ENCODE results near the gene IGFL1.
"Not testable (repeated sequence)": the region's sequence is repeated elsewhere in the genome, so short reads cannot be mapped to it uniquely, and the experiment has no call there.

Gene IGFL1

GRCh38 chr19:46229442-46229841 is at the start of gene IGFL1:
IGFL1 (plus strand) TSS chr19:46229742; CDS start chr19:46229775, 33 bp downstream.
- no peak for DNase-seq

- DNase-seq, result no peak
Measured at GRCh38 chr19:46180701-46181387, 48.7 kb upstream of the IGFL1 start.

- DNase-seq, result no peak
Measured at GRCh38 chr19:46181388-46181779, 48.2 kb upstream of the IGFL1 start.

- no peak for DNase-seq
Measured at GRCh38 chr19:46182476-46182875, 47.1 kb upstream of the IGFL1 start.

- DNase-seq, result not testable (repeated sequence)
Measured at GRCh38 chr19:46184775-46185710, 44.5 kb upstream of the IGFL1 start.

- DNase-seq, result no peak
Measured at GRCh38 chr19:46186101-46186716, 43.3 kb upstream of the IGFL1 start.

GRCh38 chr19:46186717-46187101 is 42.8 kb upstream of the IGFL1 start:
- no peak for DNase-seq

- DNase-seq, result no peak
Measured at GRCh38 chr19:46189971-46190888, 39.3 kb upstream of the IGFL1 start.

- no peak for DNase-seq
Measured at GRCh38 chr19:46191356-46191755, 38.2 kb upstream of the IGFL1 start.

- no peak for DNase-seq
Measured at GRCh38 chr19:46191972-46192371, 37.6 kb upstream of the IGFL1 start.

- DNase-seq, result not testable (repeated sequence)
Measured at GRCh38 chr19:46192626-46192991, 36.9 kb upstream of the IGFL1 start.

- DNase-seq, result no peak
Measured at GRCh38 chr19:46192992-46193650, 36.4 kb upstream of the IGFL1 start.

- no peak for DNase-seq
Measured at GRCh38 chr19:46193678-46194077, 35.9 kb upstream of the IGFL1 start.

GRCh38 chr19:46195104-46195503 is 34.4 kb upstream of the IGFL1 start:
- DNase-seq, result no peak

- DNase-seq, result not testable (repeated sequence)
Measured at GRCh38 chr19:46195919-46196318, 33.6 kb upstream of the IGFL1 start.

GRCh38 chr19:46196410-46197124 is 33.0 kb upstream of the IGFL1 start:
- DNase-seq, result no peak

- no peak for DNase-seq
Measured at GRCh38 chr19:46197314-46198070, 32.0 kb upstream of the IGFL1 start.

- no peak for DNase-seq
Measured at GRCh38 chr19:46198756-46199155, 30.8 kb upstream of the IGFL1 start.

GRCh38 chr19:46201454-46202310 is 27.9 kb upstream of the IGFL1 start:
- DNase-seq, result no peak

- DNase-seq, result no peak
Measured at GRCh38 chr19:46202426-46202825, 27.1 kb upstream of the IGFL1 start.

All from CD4-positive, alpha-beta T cell treated with Interleukin-21 for 1 hour (primary cell).